Activated T-cell treated with anti-CD3 and anti-CD28 coated beads, Interleukin-2, amount 50 U/mL, for 72 hours (primary cell): Measurements from ENCODE around the gene TP53I3. TPM values are rescaled to one million over a fixed set of nuclear protein-coding genes. Genes with fewer than 3 reads are reported as not detected.
"Not testable (repeated sequence)": the region's sequence is repeated elsewhere in the genome, so short reads cannot be mapped to it uniquely, and the experiment has no call there.

ENCODE experiments used
- ATAC-seq, 2 donors: fragments of 150-1000 bp; cut with Tn5 transposase; replicated peaks in 1 of 2; 2 replicates each; pipeline ENCODE4 v1.10.0; 2021; ENCODE audit warnings: moderate library complexity in 2 of 2, mild to moderate bottlenecking in 1 of 2
- DNase-seq, 2 donors: peaks; one replicate each; pipeline ENCODE4 v3.0.0; 2021 to 2022; ENCODE audit warnings: mixed read lengths in 1 of 2
- H3K27ac Mint-ChIP-seq: one replicate; pipeline ENCODE4 v1.8.0; 2022; ENCODE audit warnings: mild to moderate bottlenecking, moderate library complexity, mixed read lengths
- H3K27me3 Mint-ChIP-seq: one replicate; pipeline ENCODE4 v1.8.0; 2022; ENCODE audit warnings: low read depth, mixed read lengths
- H3K36me3 Mint-ChIP-seq, 2 donors: one replicate each; pipeline ENCODE4 v1.8.0; 2022; ENCODE audit warnings: mixed read lengths in 2 of 2, mild to moderate bottlenecking in 1 of 2; ENCODE audit not compliant: insufficient read depth in 2 of 2
- H3K4me1 Mint-ChIP-seq: one replicate; pipeline ENCODE4 v1.8.0; 2022; ENCODE audit warnings: low read depth, mixed read lengths
- H3K4me3 Mint-ChIP-seq, 2 donors: one replicate each; pipeline ENCODE4 v1.8.0; 2022; ENCODE audit warnings: mild to moderate bottlenecking in 2 of 2, mixed read lengths in 2 of 2, moderate library complexity in 2 of 2
- H3K9me3 Mint-ChIP-seq, 2 donors: one replicate each; pipeline ENCODE4 v1.8.0; 2022; ENCODE audit warnings: mixed read lengths in 2 of 2
- total RNA-seq, 2 donors: library from RNA; stranded (reverse); gene quantifications; one replicate each; pipeline ENCODE4 v1.2.3, GENCODE V29; 2022

The TP53I3 gene
- total RNA-seq, 2 donors from 2014 or later: 1.8 to 4.0 TPM

GRCh38 chr2:24045511-24046508, 38.8 kb downstream of the TP53I3 start:
- ATAC-seq (no peak), DNase-seq (no peak)
- Mint-ChIP-seq H3K4me1 (peaks cover 32% of the 10 kb centered on the region), H3K27ac (no peak overlapping the region), H3K36me3 (peaks cover 1 to 4% of the 10 kb centered on the region in 2 donors), H3K27me3 (no peaks in the 10 kb centered on the region), H3K4me3 (peak overlapping the region; percentile 87 to 100), H3K9me3 (no peaks in the 10 kb centered on the region)

GRCh38 chr2:24043133-24043532, 41.5 kb downstream of the TP53I3 start:
- H3K4me3 Mint-ChIP-seq: not testable (repeated sequence)

GRCh38 chr2:24040511-24040910, 44.1 kb downstream of the TP53I3 start:
- no peak overlapping the region for H3K27ac Mint-ChIP-seq
- H3K9me3 Mint-ChIP-seq: no peaks in the 10 kb centered on the region
- H3K4me1 Mint-ChIP-seq: peaks cover 15% of the 10 kb centered on the region
- no peaks in the 10 kb centered on the region for H3K27me3 Mint-ChIP-seq
- no peak overlapping the region for H3K4me3 Mint-ChIP-seq
- ATAC-seq: no peak
- DNase-seq: no peak
- H3K36me3 Mint-ChIP-seq: peaks cover 3 to 8% of the 10 kb centered on the region in 2 donors

More at GRCh38 chr2:24043133-24043532, 41.5 kb downstream of the TP53I3 start:
- H3K4me1 Mint-ChIP-seq: peaks cover 27% of the 10 kb centered on the region
- not testable (repeated sequence) for H3K27ac Mint-ChIP-seq, DNase-seq, H3K27me3 Mint-ChIP-seq, ATAC-seq, H3K9me3 Mint-ChIP-seq, H3K36me3 Mint-ChIP-seq

- Mint-ChIP-seq H3K27ac (no peak overlapping the region), H3K9me3 (no peaks in the 10 kb centered on the region), H3K27me3 (no peaks in the 10 kb centered on the region), H3K36me3 (peaks cover 3 to 12% of the 10 kb centered on the region in 2 donors), H3K4me3 (no peak overlapping the region), H3K4me1 (peaks cover 12% of the 10 kb centered on the region)
- ATAC-seq (no peak), DNase-seq (no peak)
Measured at GRCh38 chr2:24038786-24039499, 45.7 kb downstream of the TP53I3 start.

Other genes with a start within 250 kb of the TP53I3 start
- 10 to 100 TPM; 26.1 to 26.6 TPM for gene ATAD2B, start 157.7 kb downstream of the TP53I3 start, total RNA-seq
- 10 to 100 TPM; 14.3 to 16.4 TPM for gene UBXN2A, start 144.4 kb downstream of the TP53I3 start, total RNA-seq
- under 1 TPM; 0.24 to 0.35 TPM for gene MFSD2B, start 74.7 kb downstream of the TP53I3 start, total RNA-seq
- gene WDCP, start 37.4 kb downstream of the TP53I3 start, total RNA-seq: 10 to 100 TPM; 14.9 to 17.7 TPM
- 1 to 10 TPM; 2.2 to 4.2 TPM for gene FKBP1B, start 35.1 kb downstream of the TP53I3 start, total RNA-seq
- gene SF3B6, start 8.5 kb downstream of the TP53I3 start, total RNA-seq: 100 to 1,000 TPM; 110 to 115 TPM
- under 1 TPM; 0.29 to 0.72 TPM for gene PFN4, start 38.5 kb upstream of the TP53I3 start, total RNA-seq
- gene FAM228B, start 38.6 kb upstream of the TP53I3 start, total RNA-seq: 10 to 100 TPM; 18.0 to 18.7 TPM
- gene FAM228A, start 90.2 kb upstream of the TP53I3 start, total RNA-seq: under 1 TPM; 0.14 to 0.60 TPM